Panc1 (cell line): ENCODE data around the gene DPH1. TPM values are rescaled to one million over a fixed set of nuclear protein-coding genes. Genes with fewer than 3 reads are reported as not detected.

Experiments used
- ATAC-seq: fragments of 200-7000 bp; cut with Tn5 transposase; 2 replicates; pipeline ENCODE4 v1.9.1; 2020; ENCODE audit warnings: mild to moderate bottlenecking, moderate library complexity
- BruUV-seq: library from RNA; stranded (reverse); fragments of 400-500 nt; replicated peaks from 2 replicates; lab custom pipeline; 2021; lab: Mats Ljungman, UMichigan
- CTCF ChIA-PET: fragments of 300-600 bp; sonication (Branson Sonifier 250); formaldehyde crosslinking; loops from one replicate; lab custom pipeline; 2022; ENCODE audit warnings: antibody characterized with exemption; lab: Charles Lee
- POLR2A ChIA-PET: fragments of 300-600 bp; sonication (Branson Sonifier 250); formaldehyde crosslinking; loops from one replicate; lab custom pipeline; 2022; ENCODE audit warnings: antibody characterized with exemption; lab: Charles Lee
- DNase-seq: peaks from one replicate; pipeline ENCODE4 v3.0.0-alpha.2; 2010; ENCODE audit warnings: low read depth, low spot score
- H3K27ac ChIP-seq: 2 replicates; pipeline ENCODE4 v1.5.1; 2011; ENCODE audit warnings: mild to moderate bottlenecking, low read length, inconsistent platforms
- H3K27me3 ChIP-seq: fragments of 200-500 bp; sonication (Bioruptor generic); 2 replicates; pipeline ENCODE4 v1.6.0; 2014; ENCODE audit warnings: low read length, inconsistent platforms; ENCODE audit not compliant: control insufficient read depth, insufficient read depth
- H3K36me3 ChIP-seq: fragments of 200-500 bp; sonication (Bioruptor generic); 2 replicates; pipeline ENCODE4 v1.5.1; 2014; ENCODE audit warnings: inconsistent platforms, mild to moderate bottlenecking, low read length, moderate library complexity; ENCODE audit not compliant: control insufficient read depth, insufficient read depth
- H3K4me1 ChIP-seq: 2 replicates; pipeline ENCODE4 v1.5.1; 2011; ENCODE audit warnings: inconsistent platforms, mild to moderate bottlenecking, low read length, moderate library complexity; ENCODE audit not compliant: control insufficient read depth, insufficient read depth
- H3K4me3 ChIP-seq, 2 experiments: 2 replicates each; pipeline ENCODE4 v1.5.1; 2011 to 2012; ENCODE audit warnings: low read depth in 2 of 2, low read length in 2 of 2, mild to moderate bottlenecking in 2 of 2, inconsistent platforms in 1 of 2, moderate library complexity in 1 of 2
- H3K9me3 ChIP-seq: fragments of 200-500 bp; sonication (Bioruptor generic); 2 replicates; pipeline ENCODE4 v1.5.1; 2014; ENCODE audit warnings: low read depth, mild to moderate bottlenecking, inconsistent platforms, low read length, moderate library complexity; ENCODE audit not compliant: control insufficient read depth, insufficient read depth
- POLR2AphosphoS5 ChIP-seq: IDR thresholded peaks from 2 replicates; pipeline ENCODE4 v1.6.1; 2012; ENCODE audit warnings: mild to moderate bottlenecking, low read depth, low read length, moderate library complexity
- REST ChIP-seq, 2 experiments: IDR thresholded peaks; 2 replicates each; pipeline ENCODE4 v1.6.1; 2011 to 2012; ENCODE audit warnings: low read depth in 2 of 2, control low read depth in 1 of 2, low read length in 1 of 2, mild to moderate bottlenecking in 1 of 2, moderate library complexity in 1 of 2; ENCODE audit not compliant: insufficient read depth in 1 of 2
- SIN3A ChIP-seq: IDR thresholded peaks from 2 replicates; pipeline ENCODE4 v1.6.1; 2012; ENCODE audit warnings: low read depth, mild to moderate bottlenecking, low read length, moderate library complexity, borderline replicate concordance; ENCODE audit not compliant: insufficient read depth
- TCF7L2 ChIP-seq: IDR thresholded peaks from 2 replicates; pipeline ENCODE4 v1.6.1; 2011; ENCODE audit warnings: mild to moderate bottlenecking, low read depth, low read length, inconsistent platforms
- in situ Hi-C: cut with HindIII; loops from 2 replicates; pipeline ENCODE4 v1.10.0; 2016; ENCODE audit warnings: low sequenced_read_pairs, low pct_unique_long_range_greater_than_20kb
- intact Hi-C: fragments of 100-400 bp; cut with micrococcal nuclease; formaldehyde crosslinking; loops from one replicate; pipeline ENCODE4 v1.10.0; 2022; ENCODE audit not compliant: unreplicated experiment
- total RNA-seq: library from RNA; stranded (reverse); gene quantifications from one replicate; pipeline ENCODE4 v1.2.1, GENCODE V29; 2021; ENCODE audit not compliant: unreplicated experiment
- TF ChIP-seq, protein P1 (sequence below): fragments of 450-650 bp; IDR thresholded peaks from 2 replicates; pipeline ENCODE4 v1.5.1; 2017; ENCODE audit warnings: mild to moderate bottlenecking

The DPH1 gene
- total RNA-seq, 1 experiment from 2014 or later = 24.3 TPM

DNA sequence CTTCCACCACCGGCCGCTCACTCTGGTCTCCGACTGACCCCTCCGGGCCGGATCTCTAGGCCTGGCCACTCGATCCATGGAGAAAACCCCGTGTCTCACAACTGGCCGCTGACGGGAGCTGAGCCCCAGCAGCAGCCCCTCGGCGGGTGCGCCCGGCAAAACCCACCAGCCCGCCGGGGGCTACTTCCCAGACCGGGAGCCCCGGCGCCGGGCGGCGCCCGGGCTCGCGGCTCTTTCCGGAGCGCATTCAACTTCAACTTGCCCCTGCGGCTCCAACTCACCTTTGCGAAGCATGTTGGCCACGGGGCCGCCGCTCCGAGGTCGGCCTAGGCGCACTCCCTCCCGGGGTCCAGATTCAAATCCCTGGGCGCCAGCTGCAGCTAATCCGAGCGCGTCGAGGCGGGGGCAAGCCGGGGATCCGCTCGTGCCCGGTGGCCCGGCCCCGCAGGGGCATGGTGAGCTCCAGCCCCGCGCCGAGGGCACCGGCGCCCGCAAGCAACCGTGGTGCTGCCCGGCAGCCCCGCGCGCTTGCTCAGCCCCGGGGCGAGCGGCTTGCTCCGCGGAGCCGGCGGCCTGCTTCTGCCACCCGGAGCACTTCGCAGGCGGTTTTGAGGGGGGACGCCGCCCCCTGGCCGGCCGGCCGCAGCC is 5.3 kb upstream of the DPH1 start:
- peak; percentile 18 for ATAC-seq
- in situ Hi-C loops (no loop called here), intact Hi-C loops (no loop called here)
- TF ChIP-seq REST (IDR thresholded peaks at IDR 0.05; ENCODE audit: insufficient read depth in 1 of 2, low read depth in 2 of 2, low read length in 1 of 2) = no peak
- no peak for TF ChIP-seq TCF7L2
- no peak for TF ChIP-seq SIN3A
- TF ChIP-seq POLR2AphosphoS5 = no peak
- TF ChIP-seq, protein P1, sequence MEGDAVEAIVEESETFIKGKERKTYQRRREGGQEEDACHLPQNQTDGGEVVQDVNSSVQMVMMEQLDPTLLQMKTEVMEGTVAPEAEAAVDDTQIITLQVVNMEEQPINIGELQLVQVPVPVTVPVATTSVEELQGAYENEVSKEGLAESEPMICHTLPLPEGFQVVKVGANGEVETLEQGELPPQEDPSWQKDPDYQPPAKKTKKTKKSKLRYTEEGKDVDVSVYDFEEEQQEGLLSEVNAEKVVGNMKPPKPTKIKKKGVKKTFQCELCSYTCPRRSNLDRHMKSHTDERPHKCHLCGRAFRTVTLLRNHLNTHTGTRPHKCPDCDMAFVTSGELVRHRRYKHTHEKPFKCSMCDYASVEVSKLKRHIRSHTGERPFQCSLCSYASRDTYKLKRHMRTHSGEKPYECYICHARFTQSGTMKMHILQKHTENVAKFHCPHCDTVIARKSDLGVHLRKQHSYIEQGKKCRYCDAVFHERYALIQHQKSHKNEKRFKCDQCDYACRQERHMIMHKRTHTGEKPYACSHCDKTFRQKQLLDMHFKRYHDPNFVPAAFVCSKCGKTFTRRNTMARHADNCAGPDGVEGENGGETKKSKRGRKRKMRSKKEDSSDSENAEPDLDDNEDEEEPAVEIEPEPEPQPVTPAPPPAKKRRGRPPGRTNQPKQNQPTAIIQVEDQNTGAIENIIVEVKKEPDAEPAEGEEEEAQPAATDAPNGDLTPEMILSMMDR = no peak
- H3K27me3 ChIP-seq = no peaks in the 10 kb centered on the region; the same call in 1 of the 2 replicates
- BruUV-seq = no TSS peak
- ChIA-PET CTCF (interaction anchor here (2.6 kb wide), 1 partner anchor 116 kb away, joined by 22 read pairs; no protein-coding TSS in a partner anchor), POLR2A (interaction anchor here (0.5 kb wide), 1 partner anchor 21 kb away, joined by 4 read pairs; no protein-coding TSS in a partner anchor)
- H3K4me1 ChIP-seq = no peaks in the 10 kb centered on the region
- H3K4me3 ChIP-seq = peak overlapping the region; percentile 38 to 43
- DNase-seq = no peak
- H3K9me3 ChIP-seq = no peaks in the 10 kb centered on the region
- H3K36me3 ChIP-seq = no peaks in the 10 kb centered on the region
- no peak overlapping the region for H3K27ac ChIP-seq

GRCh38 chr17:2025220-2025621 is 4.7 kb upstream of the DPH1 start, which contains the start of gene RTN4RL1:
RTN4RL1 (minus strand) TSS chr17:2025334; CDS start chr17:2024865, 469 bp downstream.
- peak; percentile 42 for ATAC-seq
- POLR2A ChIA-PET = interaction anchor here (0.5 kb wide), 1 partner anchor 21 kb away, joined by 4 read pairs; no protein-coding TSS in a partner anchor

More at GRCh38 chr17:2025220-2025621, 4.7 kb upstream of the DPH1 start, which contains the start of gene RTN4RL1:
- BruUV-seq = no TSS peak
- H3K27ac ChIP-seq = no peak within 1 kb of the TSS
- H3K36me3 ChIP-seq = no peaks in the 10 kb centered on the region; the same call in 1 of the 2 replicates
- H3K9me3 ChIP-seq = no peaks in the 10 kb centered on the region
- peak within 1 kb of the TSS; percentile 38 to 44 for H3K4me3 ChIP-seq
- no peak for DNase-seq
- TF ChIP-seq SIN3A (no peak), TCF7L2 (no peak), POLR2AphosphoS5 (no peak), REST (IDR thresholded peaks at IDR 0.05; ENCODE audit: insufficient read depth in 1 of 2, low read depth in 2 of 2, low read length in 1 of 2) (no peak)
- TF ChIP-seq, protein P1 = no peak
- intact Hi-C loops = no loop called here
- CTCF ChIA-PET = interaction anchor here (2.6 kb wide), 1 partner anchor 116 kb away, joined by 22 read pairs; no protein-coding TSS in a partner anchor
- in situ Hi-C loops = no loop called here
- H3K27me3 ChIP-seq = no peaks in the 10 kb centered on the region; the same call in 1 of the 2 replicates
- H3K4me1 ChIP-seq = no peaks in the 10 kb centered on the region
